Measurements from ENCODE around the gene SYNM.

The SYNM gene

DNA sequence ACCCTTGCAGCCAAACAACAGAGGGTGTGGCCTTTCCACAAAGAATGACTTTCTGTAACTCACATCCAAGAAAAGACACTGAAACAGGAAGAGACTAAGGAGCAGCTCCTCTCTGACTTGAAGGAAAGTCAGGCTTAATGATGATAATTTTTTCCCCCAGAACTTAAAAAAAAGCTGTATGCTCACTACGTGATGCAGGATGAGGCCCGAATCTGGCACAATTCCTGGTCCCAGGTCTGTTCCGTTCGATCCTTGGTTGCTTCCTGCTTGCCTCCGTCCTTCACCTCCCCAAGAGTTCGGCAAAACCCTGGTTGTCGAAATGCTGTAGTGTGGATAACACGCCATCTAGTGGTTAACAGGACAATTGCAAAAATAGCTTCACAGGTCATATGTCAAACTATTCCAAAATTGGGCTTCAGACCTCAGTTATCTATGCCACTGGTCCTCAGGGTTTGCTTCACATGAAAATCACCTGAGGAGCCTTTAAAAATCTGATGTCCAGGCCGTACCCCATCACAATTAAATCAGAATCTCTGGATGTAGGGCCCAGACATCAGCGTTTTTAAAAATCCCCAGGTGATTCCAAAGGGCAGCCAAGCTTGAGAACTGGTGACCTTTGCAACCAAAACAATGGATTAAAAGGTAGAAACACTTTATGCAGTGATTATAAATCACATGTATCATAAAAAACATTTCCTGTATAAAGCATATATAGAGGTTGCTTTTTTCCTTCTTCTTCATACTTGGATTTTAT lies 28.1 kb upstream of the SYNM start:
- intact Hi-C loops (cut with DNase I): loop anchor here (10.0 kb wide), 1 partner anchor 562 kb away; no protein-coding TSS in a partner anchor
- DNase-seq: peak in 40 of 42 donors; percentile 15 to 85 (median 53)

DNA sequence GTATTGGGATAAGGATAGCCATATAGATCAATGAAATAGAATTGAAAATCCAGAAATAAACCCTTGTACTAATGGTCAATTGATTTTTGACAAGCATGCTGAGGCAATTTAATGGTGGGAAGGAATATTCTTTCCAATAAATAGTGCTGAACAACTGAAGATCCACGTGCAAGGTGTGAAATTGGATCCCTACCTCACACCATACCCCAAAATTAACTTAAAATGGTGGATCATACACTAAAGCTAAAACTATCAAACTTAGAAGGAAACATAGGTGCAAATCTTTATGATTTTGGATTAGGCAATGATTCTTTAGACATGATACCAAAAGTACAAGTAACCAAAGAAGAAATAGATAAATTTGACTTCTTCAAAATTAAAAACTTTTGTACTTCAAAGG lies 22.1 kb upstream of the SYNM start:
- DNase-seq: no peak
- intact Hi-C loops (cut with DNase I): no loop called here

DNA sequence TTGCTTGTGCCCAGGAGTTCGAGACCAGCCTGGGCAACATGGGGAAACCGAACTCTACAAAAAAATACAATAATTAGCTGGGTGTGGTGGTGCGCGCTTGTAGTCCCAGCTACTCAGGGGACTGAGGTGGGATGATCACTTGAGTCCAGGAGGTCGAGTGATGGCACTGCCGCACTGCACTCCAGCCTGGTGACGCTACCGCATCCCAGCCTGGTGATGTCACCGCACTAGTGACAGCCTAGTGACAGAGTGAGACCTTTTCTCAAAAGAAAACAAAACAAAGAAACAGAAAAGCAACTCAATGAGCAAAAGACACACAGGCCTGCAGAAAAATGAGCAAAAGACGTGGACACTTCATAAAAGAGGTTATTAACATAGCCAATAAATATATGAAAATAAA lies 19.9 kb upstream of the SYNM start:
- intact Hi-C loops (cut with DNase I): no loop called here
- no peak for DNase-seq

DNA sequence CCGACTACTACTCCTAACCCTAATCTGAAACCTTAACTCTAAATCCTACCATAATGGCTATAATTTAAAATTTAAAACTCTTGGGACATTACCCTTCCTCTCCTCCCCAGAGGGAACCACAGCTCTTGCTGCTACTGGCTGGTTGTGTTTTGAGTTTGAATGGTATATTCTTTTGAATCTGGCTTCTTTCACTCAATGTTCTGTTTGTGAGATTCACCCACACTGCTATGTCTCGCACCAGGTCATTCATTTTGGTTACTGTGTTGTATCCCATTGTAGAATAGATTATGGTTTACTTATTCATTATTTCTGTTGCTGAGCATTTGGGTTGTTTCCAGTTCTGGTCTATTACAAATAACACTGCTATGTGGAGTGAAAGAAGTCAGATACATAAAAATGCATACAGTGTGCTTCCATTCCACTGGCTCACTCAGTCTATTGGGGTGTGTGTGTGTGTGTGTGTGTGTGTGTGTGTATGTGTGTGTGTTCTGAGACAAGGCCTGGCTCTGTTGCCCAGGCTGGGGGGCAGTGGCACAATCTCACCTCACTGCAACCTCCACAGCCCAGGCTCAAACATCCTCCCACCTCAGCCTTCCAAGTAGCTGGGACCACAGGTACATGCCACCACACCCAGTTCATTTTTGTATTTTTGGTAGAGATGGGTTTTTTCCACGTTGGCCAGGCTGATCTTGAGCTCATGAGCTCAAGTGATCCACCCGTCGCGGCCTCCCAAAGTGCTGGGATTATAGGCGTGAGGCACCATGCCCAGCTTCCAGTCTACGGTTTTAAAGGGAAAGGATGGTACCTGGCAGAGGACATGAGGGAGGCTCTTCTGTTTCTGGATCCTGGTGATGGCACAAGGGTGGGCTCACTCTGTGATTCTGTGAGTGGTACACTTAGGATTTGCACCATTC lies 19.2 kb upstream of the SYNM start:
- no peak for DNase-seq
- intact Hi-C loops (cut with DNase I): no loop called here

DNA sequence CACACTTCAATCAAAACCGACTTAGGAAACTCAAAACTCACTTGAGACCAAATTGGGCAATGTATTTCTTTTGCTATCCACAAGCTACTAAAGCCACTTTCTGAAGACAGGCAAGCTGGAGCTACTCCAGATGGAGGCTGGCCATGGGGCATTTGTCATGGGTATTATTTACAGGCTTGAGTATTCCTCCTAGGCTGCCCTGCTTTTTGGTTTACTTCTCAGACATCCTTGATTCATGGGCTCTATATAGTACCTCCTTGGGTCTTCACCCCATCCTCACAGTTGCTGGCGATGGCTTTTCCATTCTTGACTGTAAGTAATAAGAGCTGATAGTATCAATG lies 18.6 kb upstream of the SYNM start:
- intact Hi-C loops (cut with DNase I): no loop called here
- no peak for DNase-seq

DNA sequence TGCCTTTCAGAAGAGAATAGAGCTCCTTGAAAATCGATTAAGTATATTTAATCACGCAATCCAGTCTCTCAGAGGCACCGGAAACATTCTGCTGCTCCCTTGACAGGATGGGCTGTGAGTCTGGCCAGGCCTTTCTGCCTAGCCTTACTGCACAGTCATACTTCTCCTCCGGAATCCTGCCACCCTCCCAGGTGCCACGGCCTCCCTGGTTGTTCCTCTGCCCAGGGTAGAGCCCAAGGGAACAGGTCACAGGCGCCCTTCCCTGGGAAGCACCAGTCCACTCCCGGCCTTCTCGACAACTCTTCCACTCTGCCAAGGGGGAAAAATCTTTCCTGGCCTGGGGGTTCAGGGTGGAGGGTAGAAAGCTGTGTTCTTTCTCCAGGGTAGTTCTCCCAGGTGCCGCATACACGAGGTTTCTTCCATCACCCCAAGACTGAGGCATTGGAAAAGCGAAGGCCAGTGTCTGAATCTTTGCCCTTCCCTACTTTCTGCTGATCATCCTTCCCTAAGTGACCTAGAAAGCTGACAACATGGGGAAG lies 17.4 kb upstream of the SYNM start:
- intact Hi-C loops (cut with DNase I): no loop called here

DNA sequence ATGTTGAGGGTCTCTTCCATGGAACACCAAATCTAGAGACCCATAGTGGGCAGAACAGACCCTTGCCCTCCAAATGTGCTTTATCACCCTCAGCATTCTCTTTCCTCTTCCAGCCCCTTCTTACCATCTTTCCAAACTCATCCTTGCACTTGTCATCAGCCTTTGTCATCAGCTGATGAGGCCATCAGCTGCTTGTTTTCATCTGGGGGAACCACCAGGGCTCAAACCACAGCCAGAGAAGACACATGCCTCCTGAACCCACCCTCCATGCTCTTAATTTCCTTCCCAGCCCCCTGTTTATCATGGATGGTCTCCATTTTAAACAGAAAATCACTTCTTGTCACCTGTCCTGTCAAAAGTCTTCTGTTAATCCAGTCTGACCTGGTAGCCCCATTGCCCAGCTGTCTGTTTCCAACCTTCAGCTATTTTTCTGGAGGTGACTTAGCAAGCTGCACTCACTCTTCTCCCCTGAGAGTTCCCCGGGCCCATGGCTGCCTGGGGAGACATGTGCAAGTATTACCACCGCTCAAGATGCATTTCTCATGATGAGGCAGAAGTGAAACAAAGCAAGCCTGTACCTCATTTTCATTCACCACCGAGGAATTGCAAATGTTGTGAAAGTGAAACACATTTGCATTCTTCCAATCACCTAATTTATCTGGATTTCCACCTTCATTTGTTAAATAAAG lies 14.7 kb upstream of the SYNM start:
- peak in 1 of 42 donors; percentile 17 for DNase-seq
- intact Hi-C loops (cut with DNase I): no loop called here

More for the DNA sequence above, 17.4 kb upstream of the SYNM start:
- no peak for DNase-seq

DNA sequence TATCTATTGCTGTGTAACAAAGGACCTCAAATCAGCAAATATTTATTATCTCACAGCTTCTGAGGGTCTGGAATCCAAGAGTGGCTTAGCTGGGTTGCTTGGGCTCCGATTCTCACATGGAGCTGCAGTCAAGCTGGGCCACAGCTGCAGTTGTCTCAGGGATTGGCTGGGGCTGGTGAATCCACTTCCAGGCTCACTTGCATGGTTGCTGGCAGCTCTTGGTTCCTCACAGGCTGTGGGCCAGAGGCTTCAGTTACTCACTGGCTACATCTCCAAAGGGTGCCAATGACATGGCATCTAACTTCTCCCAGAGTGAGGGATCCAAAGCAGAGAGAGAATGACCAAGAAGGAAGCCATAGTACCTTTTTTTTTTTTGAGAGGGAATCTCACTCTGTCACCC lies 13.9 kb upstream of the SYNM start:
- intact Hi-C loops (cut with DNase I): no loop called here
- peak in 1 of 42 donors; percentile 6 for DNase-seq

DNA sequence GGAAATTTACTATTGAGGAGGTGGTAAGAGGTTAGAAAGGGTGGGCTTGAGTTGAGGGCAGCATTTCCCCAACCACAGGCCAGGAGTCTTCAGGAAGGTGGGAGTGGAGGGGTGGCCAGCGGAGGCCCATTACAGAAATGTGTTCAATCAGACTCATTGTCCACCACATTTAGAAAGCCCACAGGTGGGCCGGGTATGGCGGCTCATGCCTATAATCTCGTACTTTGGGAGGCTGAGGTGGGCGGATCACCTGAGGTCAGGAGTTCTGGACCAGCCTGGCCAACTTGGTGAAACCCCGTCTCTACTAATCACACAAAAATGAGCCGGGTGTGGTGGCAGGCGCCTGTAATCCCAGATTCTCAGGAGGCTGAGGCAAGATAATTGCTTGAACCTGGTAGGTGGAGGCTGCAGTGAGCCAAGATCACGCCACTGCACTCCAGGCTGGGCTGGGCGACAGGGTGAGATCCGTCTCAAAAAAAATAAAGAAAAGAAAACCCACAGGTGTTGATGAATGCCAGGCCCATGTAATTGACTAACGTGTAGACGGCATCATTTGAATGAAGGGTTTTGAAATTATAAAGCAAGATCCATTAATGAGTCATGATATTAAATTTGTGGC lies 12.2 kb upstream of the SYNM start:
- no peak for DNase-seq
- intact Hi-C loops (cut with DNase I): no loop called here

DNA sequence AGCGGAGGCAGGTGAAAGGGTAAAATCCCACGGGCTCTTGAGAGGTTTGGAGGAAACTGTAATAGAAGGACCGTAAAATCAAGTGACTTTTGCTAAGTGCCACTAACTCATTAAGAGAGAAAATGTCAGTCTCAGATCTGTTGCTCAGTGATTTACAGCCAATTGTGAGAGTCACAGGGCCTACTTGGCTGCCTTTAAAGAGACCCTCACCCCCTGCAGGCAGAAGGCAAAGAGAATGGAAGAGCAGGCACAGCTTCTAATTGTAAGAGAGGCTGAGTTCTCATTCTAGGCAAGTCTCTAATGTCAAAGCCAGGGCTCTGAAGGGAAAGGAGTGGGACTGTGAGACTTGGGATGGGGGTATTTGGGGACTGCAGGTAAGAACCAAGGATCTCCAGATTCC lies 9.3 kb upstream of the SYNM start:
- intact Hi-C loops (cut with DNase I): no loop called here
- DNase-seq: peak in 1 of 42 donors; percentile 10

DNA sequence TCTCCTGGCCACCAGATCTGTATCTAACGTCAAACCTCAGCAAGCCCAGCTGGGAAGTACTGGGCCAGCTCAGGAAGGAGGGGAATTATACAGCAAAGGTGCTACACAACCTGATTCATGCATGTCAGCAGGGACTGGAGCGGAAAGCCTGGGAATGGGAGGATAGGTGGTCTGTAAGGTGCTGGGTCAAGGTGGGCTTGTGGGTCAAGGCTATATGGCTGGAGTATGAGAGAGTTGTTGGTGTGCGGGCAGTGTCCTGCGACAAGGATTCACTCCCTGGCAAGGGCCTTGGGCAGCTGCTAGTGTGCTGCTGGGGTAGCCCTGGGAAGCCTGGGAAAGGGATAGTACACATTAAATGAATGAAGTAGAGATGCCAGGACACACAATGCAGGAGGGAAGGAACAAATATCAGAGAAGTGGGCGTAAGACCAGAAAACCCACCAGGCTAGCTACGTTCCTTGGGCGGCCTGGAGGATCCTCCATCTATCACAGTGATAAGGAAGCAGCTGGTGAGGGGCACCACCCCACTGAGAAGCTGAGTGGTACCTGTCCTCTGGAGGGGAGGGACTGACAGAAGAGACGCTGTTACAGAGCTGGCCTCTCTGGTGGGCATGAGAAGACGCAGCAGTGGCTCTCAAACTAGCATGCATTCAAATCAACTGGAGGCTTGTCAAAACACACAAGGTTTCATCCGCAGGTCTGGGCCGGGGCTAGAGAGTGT lies 8.5 kb upstream of the SYNM start:
- intact Hi-C loops (cut with DNase I): no loop called here
- DNase-seq: peak in 1 of 42 donors; percentile 6

DNA sequence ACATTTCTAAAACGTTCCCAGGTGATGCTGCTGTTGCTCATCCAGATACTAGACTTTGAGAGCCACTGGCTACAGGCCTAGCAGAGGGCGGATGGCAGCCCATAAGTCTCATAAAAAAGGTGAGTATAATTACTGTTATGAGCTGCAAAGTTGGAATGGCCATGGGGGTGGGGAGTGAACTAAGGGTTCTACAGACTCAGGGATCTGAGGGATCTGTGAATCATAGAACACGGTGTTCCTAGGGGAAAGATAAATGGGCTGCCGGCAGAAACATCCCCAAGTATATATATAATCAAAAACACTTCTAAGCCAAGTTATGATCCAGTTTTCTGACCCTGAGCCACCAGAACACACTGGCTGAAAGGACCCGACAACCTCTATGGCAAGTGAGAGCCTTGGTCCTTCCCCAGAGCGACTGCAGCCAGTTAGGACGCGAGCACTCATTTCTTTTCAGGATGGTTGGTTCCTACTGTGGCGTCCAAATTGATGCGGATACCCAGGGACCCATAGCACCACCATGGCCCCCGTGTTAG lies 7.9 kb upstream of the SYNM start:
- intact Hi-C loops (cut with DNase I): no loop called here
- peak in 1 of 42 donors; percentile 10 for DNase-seq

DNA sequence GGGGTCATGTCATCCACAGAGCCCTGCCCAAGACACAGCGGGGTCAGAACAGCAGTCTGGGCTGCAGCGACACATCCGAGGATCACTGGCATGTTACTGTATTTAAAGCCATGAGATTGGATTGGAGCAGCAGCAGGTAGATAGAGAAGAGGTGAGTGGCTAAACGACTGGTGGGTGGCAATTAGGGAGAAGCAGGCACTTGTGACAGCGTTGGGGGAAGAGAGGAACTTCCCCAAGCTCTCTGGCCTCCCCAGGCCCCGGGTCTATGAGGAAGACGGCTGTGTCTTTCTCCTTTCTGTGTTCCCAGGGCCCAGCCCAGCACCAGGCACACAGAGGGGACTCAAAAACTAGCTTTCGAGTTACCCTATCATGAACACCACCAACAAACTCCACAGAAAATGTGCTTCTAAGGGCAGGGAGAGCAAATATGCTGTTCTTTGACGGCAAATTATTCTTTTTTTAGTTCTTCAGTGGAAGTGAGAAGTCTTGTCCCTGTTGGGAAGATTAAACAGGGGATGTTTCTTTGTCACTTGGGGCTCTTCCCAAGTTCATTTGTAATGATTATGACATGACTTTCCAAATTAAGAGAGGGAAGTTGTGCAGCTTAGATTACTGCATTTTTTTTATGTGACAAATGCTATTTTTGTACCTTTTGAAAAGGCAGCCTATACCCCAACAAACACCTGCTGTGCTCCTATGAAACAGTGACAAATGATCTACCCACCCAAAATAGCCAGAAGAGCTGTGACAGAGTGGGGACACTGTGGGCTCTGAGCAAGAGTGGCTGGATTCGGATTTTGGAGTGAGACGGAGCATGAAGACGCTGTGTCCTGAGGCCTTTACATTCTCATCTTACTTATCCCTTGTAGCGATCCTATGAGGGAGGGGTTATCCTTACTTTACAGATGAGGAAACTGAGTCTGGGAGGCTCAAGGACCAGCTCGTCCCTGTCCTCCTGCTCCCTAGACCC lies 7.2 kb upstream of the SYNM start:
- peak in 1 of 42 donors; percentile 4 for DNase-seq
- intact Hi-C loops (cut with DNase I): no loop called here

DNA sequence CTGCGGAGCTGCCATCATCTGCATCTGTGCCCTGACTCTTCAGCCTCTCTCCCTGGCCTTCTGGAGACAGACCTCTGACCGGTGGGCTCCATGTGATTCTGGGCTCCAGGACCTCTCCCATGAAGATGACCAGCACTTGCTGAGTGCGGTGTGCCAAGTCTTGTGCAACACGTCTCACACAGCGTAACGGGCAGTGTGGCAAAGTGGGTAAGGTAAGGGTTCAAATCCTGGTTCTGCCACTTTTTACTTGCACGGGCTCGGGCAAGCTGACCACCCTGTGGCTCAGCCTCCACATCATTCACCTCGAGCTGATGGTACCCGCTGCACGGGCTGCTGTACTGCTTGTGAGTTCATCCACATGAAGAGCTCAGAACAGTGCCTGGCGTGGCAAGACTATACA lies 6.5 kb upstream of the SYNM start:
- intact Hi-C loops (cut with DNase I): no loop called here
- peak in 1 of 42 donors; percentile 30 for DNase-seq

DNA sequence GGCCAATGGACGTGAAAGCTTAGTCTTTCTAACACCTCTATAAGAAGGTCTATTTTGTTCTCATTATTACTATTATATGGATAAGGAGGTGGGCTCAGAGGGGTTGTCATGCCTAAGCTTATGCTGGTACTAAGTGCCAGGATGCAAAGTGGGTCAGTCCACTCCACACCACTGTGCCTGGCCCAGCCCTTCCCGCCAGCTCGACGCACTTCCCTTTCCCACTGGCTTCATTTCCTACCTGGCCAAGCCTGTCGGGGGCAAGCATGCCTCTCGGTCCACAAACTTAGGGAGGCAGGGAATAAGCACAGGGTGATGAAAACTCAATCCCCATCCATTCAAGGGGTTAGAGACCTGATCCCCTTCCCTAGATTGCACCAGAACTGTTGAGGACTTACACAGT lies 5.9 kb upstream of the SYNM start:
- intact Hi-C loops (cut with DNase I): no loop called here
- peak in 2 of 42 donors; percentile 17 to 26 for DNase-seq

DNA sequence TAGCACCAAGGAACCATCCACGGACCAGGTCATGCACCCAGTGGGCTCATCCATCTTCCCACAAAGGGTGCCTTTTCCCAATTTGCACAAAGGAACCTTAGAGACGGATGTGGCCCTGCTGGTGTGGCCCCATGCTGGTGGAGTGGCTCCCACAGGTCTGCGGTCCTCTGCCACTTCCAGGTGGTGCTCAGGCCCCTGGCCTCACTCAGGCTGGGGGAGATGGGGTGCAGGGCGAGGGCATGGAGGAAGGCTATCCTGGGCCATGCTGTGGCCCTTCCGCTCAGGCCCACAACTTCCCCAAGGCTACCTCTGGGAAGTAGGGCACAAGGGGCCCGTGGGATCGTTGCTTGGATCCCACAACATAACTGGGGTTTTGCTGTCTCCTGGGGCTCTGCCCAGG lies 5.2 kb upstream of the SYNM start:
- DNase-seq: peak in 3 of 42 donors; percentile 24 to 38 (median 35)
- intact Hi-C loops (cut with DNase I): loop anchor here (5.0 kb wide), 1 partner anchor 113 kb away; no protein-coding TSS in a partner anchor
